EL (cell line): ENCODE measurements around the gene FAM222A.
A peak's percentile ranks its signal among the peaks of the same experiment; 100 is the strongest.

Experiments used
- DNase-seq: peaks from one replicate; pipeline ENCODE4 v3.0.0-alpha.2; 2016

Gene FAM222A

GRCh38 chr12:109807954-109808643 is 94.5 kb downstream of the FAM222A start:
- no peak for DNase-seq

- DNase-seq: no peak
Observed at GRCh38 chr12:109808876-109809646, 95.4 kb downstream of the FAM222A start.

GRCh38 chr12:109810954-109811623 is 97.5 kb downstream of the FAM222A start:
- no peak for DNase-seq

- DNase-seq: no peak
Observed at GRCh38 chr12:109811624-109811995, 98.0 kb downstream of the FAM222A start.

- no peak for DNase-seq
Observed at GRCh38 chr12:109813810-109814416, 100.3 kb downstream of the FAM222A start.

GRCh38 chr12:109814600-109815150 is 101.0 kb downstream of the FAM222A start:
- no peak for DNase-seq

GRCh38 chr12:109815225-109815624 is 101.6 kb downstream of the FAM222A start:
- no peak for DNase-seq

GRCh38 chr12:109815757-109816617 is 102.4 kb downstream of the FAM222A start:
- DNase-seq: no peak

GRCh38 chr12:109816870-109817269 is 103.2 kb downstream of the FAM222A start:
- DNase-seq: no peak

GRCh38 chr12:109817627-109818231 is 104.1 kb downstream of the FAM222A start:
- no peak for DNase-seq

- DNase-seq: no peak
Observed at GRCh38 chr12:109818253-109818652, 104.6 kb downstream of the FAM222A start.

GRCh38 chr12:109818905-109819500 is 105.4 kb downstream of the FAM222A start:
- peak; percentile 82 for DNase-seq
